H9 (cell line): ENCODE measurements around the gene CFAP299. TPM values are rescaled to one million over a fixed set of nuclear protein-coding genes. Genes with fewer than 3 reads are reported as not detected.

Experiments
- DNase-seq: peaks from one replicate; pipeline ENCODE4 v3.0.0-alpha.2; 2017
- H2AFZ ChIP-seq: one replicate; pipeline ENCODE4 v1.6.1; 2013; ENCODE audit warnings: mild to moderate bottlenecking, low read length, control low read depth, moderate library complexity
- H2AK5ac ChIP-seq: 2 replicates; pipeline ENCODE4 v1.6.1; 2013; ENCODE audit warnings: low read length, control low read depth, mixed read lengths; ENCODE audit not compliant: insufficient read length
- H2BK120ac ChIP-seq: one replicate; pipeline ENCODE4 v1.6.1; 2013; ENCODE audit warnings: low read depth, mild to moderate bottlenecking, low read length, control low read depth, inconsistent platforms; ENCODE audit not compliant: poor library complexity, severe bottlenecking
- H2BK12ac ChIP-seq: 2 replicates; pipeline ENCODE4 v1.6.1; 2013; ENCODE audit warnings: low read length, control low read depth, mixed read lengths, low read depth; ENCODE audit not compliant: insufficient read length
- H2BK15ac ChIP-seq: 2 replicates; pipeline ENCODE4 v1.6.1; 2013; ENCODE audit warnings: low read depth, low read length, control low read depth
- H2BK20ac ChIP-seq: one replicate; pipeline ENCODE4 v1.6.1; 2013; ENCODE audit warnings: low read depth, mild to moderate bottlenecking, low read length, control low read depth, inconsistent platforms; ENCODE audit not compliant: poor library complexity, severe bottlenecking
- H2BK5ac ChIP-seq: 2 replicates; pipeline ENCODE4 v1.6.1; 2013; ENCODE audit warnings: low read length, control low read depth, mixed read lengths; ENCODE audit not compliant: insufficient read length
- H3K14ac ChIP-seq: 2 replicates; pipeline ENCODE4 v1.6.1; 2013; ENCODE audit warnings: low read length, control low read depth; ENCODE audit not compliant: insufficient read depth
- H3K18ac ChIP-seq: 2 replicates; pipeline ENCODE4 v1.6.1; 2013; ENCODE audit warnings: low read depth, mild to moderate bottlenecking, mixed read lengths, low read length, control low read depth; ENCODE audit not compliant: insufficient read length
- H3K23ac ChIP-seq: 2 replicates; pipeline ENCODE4 v1.6.1; 2013; ENCODE audit warnings: low read length, control low read depth, mixed read lengths, low read depth; ENCODE audit not compliant: insufficient read length
- H3K23me2 ChIP-seq: 2 replicates; pipeline ENCODE4 v1.6.1; 2013; ENCODE audit warnings: low read depth, mild to moderate bottlenecking, mixed read lengths, low read length, control low read depth; ENCODE audit not compliant: insufficient read length, poor library complexity, severe bottlenecking
- H3K27ac ChIP-seq: 2 replicates; pipeline ENCODE4 v1.5.1; 2013; ENCODE audit warnings: low read length, control low read depth, mixed read lengths, low read depth; ENCODE audit not compliant: insufficient read length
- H3K27me3 ChIP-seq: 2 replicates; pipeline ENCODE4 v1.6.1; 2013; ENCODE audit warnings: low read length, control low read depth, inconsistent platforms; ENCODE audit not compliant: insufficient read depth
- H3K4ac ChIP-seq: 2 replicates; pipeline ENCODE4 v1.6.1; 2013; ENCODE audit warnings: low read depth, mild to moderate bottlenecking, control low read depth, inconsistent platforms, low read length, moderate library complexity
- H3K4me1 ChIP-seq: 2 replicates; pipeline ENCODE4 v1.6.1; 2013; ENCODE audit warnings: low read length, control low read depth, inconsistent platforms; ENCODE audit not compliant: insufficient read depth
- H3K4me2 ChIP-seq: 2 replicates; pipeline ENCODE4 v1.6.1; 2013; ENCODE audit warnings: low read length, control low read depth, mixed read lengths; ENCODE audit not compliant: insufficient read length, insufficient read depth
- H3K56ac ChIP-seq: 2 replicates; pipeline ENCODE4 v1.6.1; 2013; ENCODE audit warnings: low read depth, mild to moderate bottlenecking, mixed read lengths, low read length, control low read depth; ENCODE audit not compliant: insufficient read length
- H3K79me1 ChIP-seq: 2 replicates; pipeline ENCODE4 v1.6.1; 2013; ENCODE audit warnings: low read depth, mild to moderate bottlenecking, moderate library complexity, low read length, control low read depth, inconsistent platforms; ENCODE audit not compliant: insufficient read depth, poor library complexity, severe bottlenecking
- H3K79me2 ChIP-seq: 2 replicates; pipeline ENCODE4 v1.6.1; 2013; ENCODE audit warnings: low read length, control low read depth, inconsistent platforms; ENCODE audit not compliant: insufficient read depth
- H3K9ac ChIP-seq: 2 replicates; pipeline ENCODE4 v1.6.1; 2013; ENCODE audit warnings: low read length, control low read depth, mixed read lengths; ENCODE audit not compliant: insufficient read length; ENCODE audit errors: extremely low read depth
- H3K9me3 ChIP-seq: one replicate; pipeline ENCODE4 v1.6.1; 2013; ENCODE audit warnings: low read depth, low read length, inconsistent platforms; ENCODE audit not compliant: control insufficient read depth
- H3T11ph ChIP-seq: one replicate; pipeline ENCODE4 v1.6.1; 2013; ENCODE audit warnings: mild to moderate bottlenecking, low read length, control low read depth, inconsistent platforms
- H4K20me1 ChIP-seq: one replicate; pipeline ENCODE4 v1.6.1; 2013; ENCODE audit not compliant: control insufficient read depth, insufficient read length, insufficient read depth
- H4K5ac ChIP-seq: 2 replicates; pipeline ENCODE4 v1.6.1; 2013; ENCODE audit warnings: low read depth, mild to moderate bottlenecking, mixed read lengths, low read length, control low read depth; ENCODE audit not compliant: insufficient read length
- H4K8ac ChIP-seq: replicated peaks from 2 replicates; pipeline ENCODE4 v1.6.1; 2013; ENCODE audit warnings: low read length, control low read depth, mixed read lengths, low read depth; ENCODE audit not compliant: insufficient read length
- H4K91ac ChIP-seq: 2 replicates; pipeline ENCODE4 v1.6.1; 2013; ENCODE audit warnings: low read depth, mild to moderate bottlenecking, moderate library complexity, mixed read lengths, low read length, control low read depth; ENCODE audit not compliant: insufficient read length
- H3K27ac Mint-ChIP-seq, 3 experiments: 2 replicates in 2 of 3; 3 replicates in 1 of 3; pipeline ENCODE4 v1.8.0; 2020 to 2021; ENCODE audit warnings: mixed read lengths in 3 of 3, mild to moderate bottlenecking in 1 of 3, moderate library complexity in 1 of 3
- H3K27me3 Mint-ChIP-seq: 2 replicates; pipeline ENCODE4 v1.8.0; 2021; ENCODE audit warnings: low read depth, mild to moderate bottlenecking, moderate library complexity, mixed read lengths
- H3K36me3 Mint-ChIP-seq, 3 experiments: 2 replicates in 2 of 3; 3 replicates in 1 of 3; pipeline ENCODE4 v1.8.0; 2020 to 2021; ENCODE audit warnings: low read depth in 3 of 3, mixed read lengths in 3 of 3; ENCODE audit not compliant: insufficient read depth in 1 of 3
- H3K4me1 Mint-ChIP-seq, 2 experiments: 2 replicates each; pipeline ENCODE4 v1.8.0; 2020; ENCODE audit warnings: mixed read lengths in 2 of 2
- H3K4me3 Mint-ChIP-seq, 2 experiments: 2 replicates in 1 of 2; 3 replicates in 1 of 2; pipeline ENCODE4 v1.8.0; 2020 to 2021; ENCODE audit warnings: mild to moderate bottlenecking in 2 of 2, mixed read lengths in 2 of 2, moderate library complexity in 1 of 2
- H3K9me3 Mint-ChIP-seq, 2 experiments: 2 replicates in 1 of 2; 3 replicates in 1 of 2; pipeline ENCODE4 v1.8.0; 2020; ENCODE audit warnings: mild to moderate bottlenecking in 2 of 2, mixed read lengths in 2 of 2, moderate library complexity in 1 of 2
- CTCF ChIP-seq: fragments of 200-600 bp; sonication (generic); conservative IDR thresholded peaks from 3 replicates; pipeline ENCODE4 v1.8.0; 2021; ENCODE audit warnings: antibody characterized with exemption, mild to moderate bottlenecking
- WGBS: extraction: QIAGEN DNeasy Blood & Tissue Kit; methylation state at CpG from one replicate; pipeline ENCODE4 v1.1.7; 2013; ENCODE audit warnings: missing lambda C conversion rate, low lambda C conversion rate, mixed read lengths; ENCODE audit not compliant: insufficient read length; ENCODE audit errors: extremely low coverage; 5-methylcytosine and 5-hydroxymethylcytosine counted together
- total RNA-seq: library from RNA; stranded (reverse); gene quantifications from 2 replicates; pipeline ENCODE4 v1.2.1, GENCODE V29; 2021

The CFAP299 gene
- total RNA-seq, 1 experiment from 2014 or later: not detected

DNA sequence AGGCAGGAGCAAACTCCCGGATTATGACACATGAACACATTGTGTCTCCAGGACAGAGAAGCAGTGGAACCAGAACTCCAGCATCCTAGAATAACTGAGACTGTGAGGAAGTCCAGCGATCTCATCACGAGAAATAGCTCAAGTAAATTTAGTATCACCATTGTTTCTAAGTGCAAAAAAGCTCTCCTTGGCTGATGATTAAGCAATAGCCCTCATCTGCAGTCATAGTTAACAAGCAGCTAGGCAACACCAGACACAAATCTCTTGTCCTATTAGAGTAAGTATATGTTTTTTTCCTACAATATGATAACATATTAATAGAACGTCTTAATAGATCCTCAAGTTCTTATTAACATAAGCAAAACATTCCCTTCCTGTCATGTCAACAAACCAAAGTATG is 2.4 kb upstream of the CFAP299 start:
- H3K27ac ChIP-seq: no peak overlapping the region
- H3K14ac ChIP-seq: no peak overlapping the region
- Mint-ChIP-seq H3K4me1 (peaks cover 8 to 9% of the 10 kb centered on the region in 2 experiments; a peak in 3 of 4 replicates), H3K27ac (no peak overlapping the region), H3K9me3 (no peaks in the 10 kb centered on the region), H3K27me3 (peaks cover 26% of the 10 kb centered on the region), H3K4me3 (no peak overlapping the region), H3K36me3 (no peaks in the 10 kb centered on the region)
- no peak overlapping the region for H3T11ph ChIP-seq
- no peak for DNase-seq
- H3K56ac ChIP-seq: no peak overlapping the region
- no peak overlapping the region for H2BK15ac ChIP-seq
- H2AFZ ChIP-seq: no peak overlapping the region
- no peak overlapping the region for H4K8ac ChIP-seq
- H3K9me3 ChIP-seq: no peaks in the 10 kb centered on the region
- H3K9ac ChIP-seq: no peak overlapping the region
- no peak overlapping the region for H4K5ac ChIP-seq
- no peaks in the 10 kb centered on the region for H3K4me1 ChIP-seq
- no peak overlapping the region for H4K91ac ChIP-seq
- H3K23ac ChIP-seq: no peak overlapping the region
- H3K27me3 ChIP-seq: no peaks in the 10 kb centered on the region; the same call in 1 of the 2 replicates
- H2BK20ac ChIP-seq: no peak overlapping the region
- H3K23me2 ChIP-seq: peaks cover 4% of the 10 kb centered on the region
- H2AK5ac ChIP-seq: no peak overlapping the region
- no peaks in the 10 kb centered on the region for H3K79me1 ChIP-seq
- no peak overlapping the region for H3K18ac ChIP-seq
- H2BK12ac ChIP-seq: no peak overlapping the region
- H2BK120ac ChIP-seq: no peak overlapping the region
- no peak overlapping the region for H3K4ac ChIP-seq
- no peaks in the 10 kb centered on the region for H4K20me1 ChIP-seq
- H3K79me2 ChIP-seq: no peaks in the 10 kb centered on the region
- no CpG with 5 or more reads among the region's 4 CpGs for WGBS
- TF ChIP-seq CTCF: no peak
- no peak overlapping the region for H3K4me2 ChIP-seq
- no peak overlapping the region for H2BK5ac ChIP-seq
